GM03348 (cell line): Measurements from ENCODE around the gene OTOF.

Experiments used
- DNase-seq: peaks from one replicate; pipeline ENCODE4 v3.0.0; 2012; ENCODE audit warnings: low spot score

The OTOF gene

GRCh38 chr2:26500406-26500805, 22.5 kb upstream of the OTOF start:
- no peak for DNase-seq

- DNase-seq: no peak
Measured at GRCh38 chr2:26495705-26496297, 17.9 kb upstream of the OTOF start.

- DNase-seq: no peak
Measured at GRCh38 chr2:26494891-26495290, 17.0 kb upstream of the OTOF start.

GRCh38 chr2:26494199-26494598, 16.3 kb upstream of the OTOF start:
- no peak for DNase-seq

- DNase-seq: no peak
Measured at GRCh38 chr2:26493566-26493965, 15.6 kb upstream of the OTOF start.

GRCh38 chr2:26492749-26493515, 15.0 kb upstream of the OTOF start:
- no peak for DNase-seq

- DNase-seq: no peak
Measured at GRCh38 chr2:26491563-26492167, 13.7 kb upstream of the OTOF start.

- DNase-seq: no peak
Measured at GRCh38 chr2:26489213-26489850, 11.4 kb upstream of the OTOF start.

GRCh38 chr2:26488463-26489212, 10.7 kb upstream of the OTOF start:
- no peak for DNase-seq

GRCh38 chr2:26487192-26487591, 9.3 kb upstream of the OTOF start:
- DNase-seq: no peak

- DNase-seq: no peak
Measured at GRCh38 chr2:26486789-26487188, 8.9 kb upstream of the OTOF start.

GRCh38 chr2:26485725-26486418, 7.9 kb upstream of the OTOF start:
- DNase-seq: no peak

GRCh38 chr2:26485099-26485498, 7.2 kb upstream of the OTOF start:
- DNase-seq: no peak

GRCh38 chr2:26484579-26484978, 6.7 kb upstream of the OTOF start:
- no peak for DNase-seq

- no peak for DNase-seq
Measured at GRCh38 chr2:26483957-26484565, 6.1 kb upstream of the OTOF start.

GRCh38 chr2:26483516-26483915, 5.6 kb upstream of the OTOF start:
- DNase-seq: no peak

- DNase-seq: no peak
Measured at GRCh38 chr2:26483027-26483326, 5.1 kb upstream of the OTOF start.

GRCh38 chr2:26482211-26483026, 4.5 kb upstream of the OTOF start:
- DNase-seq: no peak

GRCh38 chr2:26481706-26482105, 3.8 kb upstream of the OTOF start:
- no peak for DNase-seq

GRCh38 chr2:26480566-26481423, 2.9 kb upstream of the OTOF start:
- no peak for DNase-seq
